Lower leg skin (tissue), 3 donors: ENCODE data around the gene SLC16A6.

Experiments
- POLR2A ChIP-seq, 2 donors: fragments of 450-650 bp; IDR thresholded peaks; one replicate each; pipeline ENCODE4 v1.6.1; 2016 to 2017; ENCODE audit warnings: antibody characterized with exemption in 2 of 2, mild to moderate bottlenecking in 1 of 2, moderate library complexity in 1 of 2
- TF ChIP-seq, protein P1 (sequence below), 3 donors: fragments of 450-650 bp; IDR thresholded peaks; one replicate each; pipeline ENCODE4 v1.5.1; 2016; ENCODE audit warnings: antibody characterized with exemption in 3 of 3, mild to moderate bottlenecking in 3 of 3, moderate library complexity in 2 of 3

DNA sequence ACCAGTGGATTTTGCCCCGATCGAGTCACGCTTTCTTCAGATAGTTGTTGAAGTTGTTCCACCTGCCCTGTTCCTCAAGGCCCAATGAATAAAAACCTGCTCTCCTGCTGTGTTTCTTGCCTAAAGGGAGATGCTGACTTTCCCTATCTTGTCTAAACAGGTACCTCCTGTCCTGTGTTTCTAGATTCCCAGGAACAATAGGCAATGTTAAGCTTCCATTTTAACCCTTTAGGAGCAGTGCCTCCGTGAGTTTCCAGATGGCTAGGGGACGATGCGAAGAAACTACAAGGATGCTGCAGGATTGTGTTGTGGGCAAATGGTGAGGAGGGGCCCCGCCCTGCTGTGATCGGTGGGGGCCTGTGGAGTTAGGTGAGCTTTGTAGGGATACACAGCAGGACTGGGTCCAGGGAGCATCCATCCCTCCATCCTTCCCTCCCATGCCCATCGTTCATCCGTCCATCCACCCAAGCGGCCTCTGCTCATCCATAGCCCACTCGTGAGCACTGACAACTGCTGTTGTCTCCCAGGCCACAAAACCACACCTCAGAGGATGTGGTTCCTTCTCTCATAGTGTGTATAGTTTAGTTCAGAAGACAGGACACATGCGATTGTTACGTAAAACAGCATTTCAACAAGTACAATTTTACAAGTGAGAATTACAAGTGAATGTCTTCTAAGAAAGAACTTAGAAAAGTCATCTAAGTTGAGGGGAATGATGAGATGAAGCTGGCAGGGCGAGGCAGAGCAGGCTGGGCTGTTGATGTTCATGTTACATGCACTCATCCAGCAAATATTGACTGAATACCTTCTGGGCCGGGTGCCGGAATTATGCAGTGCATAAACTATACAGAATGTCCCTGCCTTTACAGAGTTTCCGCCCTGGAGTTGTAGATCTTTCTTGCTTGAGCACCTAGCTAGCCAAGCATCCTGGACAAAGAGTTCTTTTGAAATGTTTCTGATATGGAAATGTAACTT, 5.6 kb upstream of the SLC16A6 start:
- TF ChIP-seq POLR2A (IDR thresholded peaks at IDR 0.05) = no peak
- TF ChIP-seq, protein P1, sequence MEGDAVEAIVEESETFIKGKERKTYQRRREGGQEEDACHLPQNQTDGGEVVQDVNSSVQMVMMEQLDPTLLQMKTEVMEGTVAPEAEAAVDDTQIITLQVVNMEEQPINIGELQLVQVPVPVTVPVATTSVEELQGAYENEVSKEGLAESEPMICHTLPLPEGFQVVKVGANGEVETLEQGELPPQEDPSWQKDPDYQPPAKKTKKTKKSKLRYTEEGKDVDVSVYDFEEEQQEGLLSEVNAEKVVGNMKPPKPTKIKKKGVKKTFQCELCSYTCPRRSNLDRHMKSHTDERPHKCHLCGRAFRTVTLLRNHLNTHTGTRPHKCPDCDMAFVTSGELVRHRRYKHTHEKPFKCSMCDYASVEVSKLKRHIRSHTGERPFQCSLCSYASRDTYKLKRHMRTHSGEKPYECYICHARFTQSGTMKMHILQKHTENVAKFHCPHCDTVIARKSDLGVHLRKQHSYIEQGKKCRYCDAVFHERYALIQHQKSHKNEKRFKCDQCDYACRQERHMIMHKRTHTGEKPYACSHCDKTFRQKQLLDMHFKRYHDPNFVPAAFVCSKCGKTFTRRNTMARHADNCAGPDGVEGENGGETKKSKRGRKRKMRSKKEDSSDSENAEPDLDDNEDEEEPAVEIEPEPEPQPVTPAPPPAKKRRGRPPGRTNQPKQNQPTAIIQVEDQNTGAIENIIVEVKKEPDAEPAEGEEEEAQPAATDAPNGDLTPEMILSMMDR (IDR thresholded peaks at IDR 0.05) = no peak
